ENCODE measurements around the gene SLC41A1. TPM values are rescaled to one million over a fixed set of nuclear protein-coding genes. Genes with fewer than 3 reads are reported as not detected.

The SLC41A1 gene
- total and polyA plus RNA-seq, 2 donors (not counting 1 experiment from before 2014, with no cell fraction given) = 15.8 to 24.2 TPM

DNA sequence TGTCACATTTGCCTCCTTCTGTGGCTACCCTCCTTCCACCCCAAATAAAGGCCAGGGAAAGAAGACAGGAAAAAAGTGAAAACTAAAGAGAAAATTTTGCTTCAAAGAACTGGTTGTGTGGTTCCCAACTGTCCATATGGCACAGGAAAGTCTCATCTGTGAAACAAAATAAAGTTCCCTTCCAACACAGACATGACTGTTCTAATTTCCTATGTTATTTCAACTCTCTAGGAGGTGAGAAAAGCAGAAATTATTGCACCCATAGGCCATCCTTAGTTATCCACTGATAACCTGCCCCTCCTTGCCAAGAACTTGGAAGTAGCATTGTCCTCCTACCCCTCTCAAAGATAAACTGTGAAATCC, 29.6 kb downstream of the SLC41A1 start:
- H3K4me2 ChIP-seq (replicated peaks; ENCODE audit: low read depth, low read length, poor library complexity, severe bottlenecking) = no peak overlapping the region
- DNase-seq (no peak), ATAC-seq (ENCODE audit: low read depth) (no peak)
- no peak overlapping the region for H3K9ac ChIP-seq (ENCODE audit: low read length)
- CTCF ChIA-PET = interaction anchor here (1.4 to 2.2 kb wide), 2 partner anchors 8 to 194 kb away, joined by 4 to 15 read pairs; no protein-coding TSS in a partner anchor
- no peaks in the 10 kb centered on the region for H3K36me3 ChIP-seq (replicated peaks in 1 of 2; ENCODE audit: control extremely low read depth in 1 of 2, control insufficient read depth in 1 of 2, extremely low read depth in 1 of 2, insufficient read depth in 2 of 2, low read length in 1 of 2)
- H3K27me3 ChIP-seq (replicated peaks in 1 of 4; ENCODE audit: control extremely low read depth in 1 of 4, control insufficient read depth in 3 of 4, insufficient read depth in 4 of 4, low read length in 3 of 4) = no peaks in the 10 kb centered on the region
- H2AFZ ChIP-seq (ENCODE audit: insufficient read depth, low read depth, low read length, poor library complexity, severe bottlenecking) = no peak overlapping the region
- no peaks in the 10 kb centered on the region for H4K20me1 ChIP-seq (ENCODE audit: control insufficient read depth, insufficient read depth, low read length, poor library complexity, severe bottlenecking)
- TF ChIP-seq, protein P1, sequence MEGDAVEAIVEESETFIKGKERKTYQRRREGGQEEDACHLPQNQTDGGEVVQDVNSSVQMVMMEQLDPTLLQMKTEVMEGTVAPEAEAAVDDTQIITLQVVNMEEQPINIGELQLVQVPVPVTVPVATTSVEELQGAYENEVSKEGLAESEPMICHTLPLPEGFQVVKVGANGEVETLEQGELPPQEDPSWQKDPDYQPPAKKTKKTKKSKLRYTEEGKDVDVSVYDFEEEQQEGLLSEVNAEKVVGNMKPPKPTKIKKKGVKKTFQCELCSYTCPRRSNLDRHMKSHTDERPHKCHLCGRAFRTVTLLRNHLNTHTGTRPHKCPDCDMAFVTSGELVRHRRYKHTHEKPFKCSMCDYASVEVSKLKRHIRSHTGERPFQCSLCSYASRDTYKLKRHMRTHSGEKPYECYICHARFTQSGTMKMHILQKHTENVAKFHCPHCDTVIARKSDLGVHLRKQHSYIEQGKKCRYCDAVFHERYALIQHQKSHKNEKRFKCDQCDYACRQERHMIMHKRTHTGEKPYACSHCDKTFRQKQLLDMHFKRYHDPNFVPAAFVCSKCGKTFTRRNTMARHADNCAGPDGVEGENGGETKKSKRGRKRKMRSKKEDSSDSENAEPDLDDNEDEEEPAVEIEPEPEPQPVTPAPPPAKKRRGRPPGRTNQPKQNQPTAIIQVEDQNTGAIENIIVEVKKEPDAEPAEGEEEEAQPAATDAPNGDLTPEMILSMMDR (IDR thresholded peaks at IDR 0.05) = no peak
- no peak for TF ChIP-seq EZH2 (IDR thresholded peaks at IDR 0.05; ENCODE audit: borderline replicate concordance, insufficient read depth, low read depth, low read length, poor library complexity, severe bottlenecking)
- Mint-ChIP-seq H3K4me1 (peaks cover 4% of the 10 kb centered on the region), H3K4me3 (no peak overlapping the region), H3K27me3 (no peaks in the 10 kb centered on the region), H3K27ac (no peak overlapping the region), H3K9me3 (ENCODE audit: insufficient read depth) (no peaks in the 10 kb centered on the region)
- no peaks in the 10 kb centered on the region for H3K79me2 ChIP-seq (ENCODE audit: control insufficient read depth, insufficient read depth, low read length)
- H3K9me3 ChIP-seq (ENCODE audit: control extremely low read depth in 1 of 3, control insufficient read depth in 2 of 3, insufficient read depth in 1 of 3, low read length in 2 of 3) = no peaks in the 10 kb centered on the region
- no peak overlapping the region for H3K27ac ChIP-seq (ENCODE audit: low read length in 2 of 2)
- POLR2A ChIA-PET = no interaction called here
- H3K4me3 ChIP-seq (ENCODE audit: control extremely low read depth in 1 of 5, extremely low read depth in 1 of 5, insufficient read depth in 1 of 5, low read depth in 2 of 5, low read length in 4 of 5) = no peak overlapping the region
- H3K4me1 ChIP-seq (ENCODE audit: control insufficient read depth in 2 of 2, insufficient read depth in 2 of 2, low read length in 2 of 2) = peaks cover 0 to under 1% of the 10 kb centered on the region in 2 donors
- intact Hi-C loops (cut with micrococcal nuclease) = no loop called here

GRCh38 chr1:205782627-205783432, 30.2 kb downstream of the SLC41A1 start:
- no peak for TF ChIP-seq EZH2 (IDR thresholded peaks at IDR 0.05; ENCODE audit: borderline replicate concordance, insufficient read depth, low read depth, low read length, poor library complexity, severe bottlenecking)
- TF ChIP-seq, protein P1 (IDR thresholded peaks at IDR 0.05) = no peak
- ATAC-seq (ENCODE audit: low read depth) = no peak
- no peaks in the 10 kb centered on the region for H3K79me2 ChIP-seq (ENCODE audit: control insufficient read depth, insufficient read depth, low read length)
- H3K4me3 ChIP-seq (ENCODE audit: control extremely low read depth in 1 of 5, extremely low read depth in 1 of 5, insufficient read depth in 1 of 5, low read depth in 2 of 5, low read length in 4 of 5) = no peak overlapping the region
- H3K27ac ChIP-seq (ENCODE audit: low read length in 2 of 2) = no peak overlapping the region
- no peaks in the 10 kb centered on the region for H3K27me3 Mint-ChIP-seq
- no peaks in the 10 kb centered on the region for H3K27me3 ChIP-seq (replicated peaks in 1 of 4; ENCODE audit: control extremely low read depth in 1 of 4, control insufficient read depth in 3 of 4, insufficient read depth in 4 of 4, low read length in 3 of 4)
- POLR2A ChIA-PET = no interaction called here
- no peaks in the 10 kb centered on the region for H4K20me1 ChIP-seq (ENCODE audit: control insufficient read depth, insufficient read depth, low read length, poor library complexity, severe bottlenecking)
- WGBS (ENCODE audit: insufficient coverage) = 62% methylated on average over 3 of the region's 4 CpGs
- H3K4me2 ChIP-seq (replicated peaks; ENCODE audit: low read depth, low read length, poor library complexity, severe bottlenecking) = no peak overlapping the region
- no peaks in the 10 kb centered on the region for H3K9me3 Mint-ChIP-seq (ENCODE audit: insufficient read depth)
- no peaks in the 10 kb centered on the region for H3K9me3 ChIP-seq (ENCODE audit: control extremely low read depth in 1 of 3, control insufficient read depth in 2 of 3, insufficient read depth in 1 of 3, low read length in 2 of 3)
- DNase-seq = no peak
- intact Hi-C loops (cut with micrococcal nuclease) = no loop called here
- H2AFZ ChIP-seq (ENCODE audit: insufficient read depth, low read depth, low read length, poor library complexity, severe bottlenecking) = no peak overlapping the region
- peaks cover 5 to 6% of the 10 kb centered on the region in 2 donors for H3K4me1 ChIP-seq (ENCODE audit: control insufficient read depth in 2 of 2, insufficient read depth in 2 of 2, low read length in 2 of 2)
- H3K27ac Mint-ChIP-seq = no peak overlapping the region
- no peaks in the 10 kb centered on the region for H3K36me3 ChIP-seq (replicated peaks in 1 of 2; ENCODE audit: control extremely low read depth in 1 of 2, control insufficient read depth in 1 of 2, extremely low read depth in 1 of 2, insufficient read depth in 2 of 2, low read length in 1 of 2)
- peaks cover 8% of the 10 kb centered on the region for H3K4me1 Mint-ChIP-seq
- no peak overlapping the region for H3K9ac ChIP-seq (ENCODE audit: low read length)
- CTCF ChIA-PET = interaction anchor here (0.7 to 2.2 kb wide), 4 partner anchors 8 to 194 kb away, joined by 3 to 15 read pairs (median 6); no protein-coding TSS in a partner anchor
- no peak overlapping the region for H3K4me3 Mint-ChIP-seq

All from B cell (primary cell).